K562 (cell line): Measurements from ENCODE around the gene ANAPC2. TPM values are rescaled to one million over a fixed set of nuclear protein-coding genes. Genes with fewer than 3 reads are reported as not detected.

Source experiments
- HNRNPLL ChIP-seq: fragments of 200-400 bp; formaldehyde crosslinking; IDR thresholded peaks from 2 replicates; pipeline ENCODE4 v1.6.1; 2017; ENCODE audit warnings: low read length, low read depth, mild to moderate bottlenecking; ENCODE audit not compliant: poor library complexity, severe bottlenecking
- KLF13 ChIP-seq: fragments of 450-650 bp; IDR thresholded peaks from 2 replicates; pipeline ENCODE4 v1.6.1; 2016; ENCODE audit warnings: missing genetic modification characterization, low read depth, mild to moderate bottlenecking, missing compliant biosample characterization, moderate library complexity, borderline replicate concordance
- NR2C1 ChIP-seq, 2 experiments: fragments of 450-650 bp; IDR thresholded peaks; 2 replicates each; pipeline ENCODE4 v1.6.1; 2017; ENCODE audit warnings: mild to moderate bottlenecking in 2 of 2, antibody characterized with exemption in 1 of 2, inconsistent platforms in 1 of 2, missing compliant biosample characterization in 1 of 2, missing genetic modification characterization in 1 of 2
- SNIP1 ChIP-seq: fragments of 450-650 bp; IDR thresholded peaks from 2 replicates; pipeline ENCODE4 v1.7.1; 2017; ENCODE audit warnings: low read depth, mild to moderate bottlenecking
- polyA plus RNA-seq, 8 experiments: library from polyadenylated mRNA; depleted of rRNA in 4 of 8; stranded (reverse) in 5 of 8; unstranded in 3 of 8; fragments of >200 nt; fragmentation: Nextera tagmentation in 2 of 8; fragmentation: Illumina TruSeq in 1 of 8; extraction: Ambion mirVana in 2 of 8; extraction: Trizol in 1 of 8; gene quantifications; 2 replicates each; pipeline versions ENCODE4 v1.2.1 to v1.2.3, GENCODE V29; 2011 to 2014; ENCODE audit warnings: inconsistent platforms in 1 of 8, missing spikeins in 1 of 8
- total RNA-seq, 7 experiments: library from RNA; depleted of rRNA in 6 of 7; stranded (reverse); fragments of >200 nt in 6 of 7; fragmentation: Illumina TruSeq in 2 of 7; extraction: Trizol in 2 of 7; gene quantifications; 2 replicates each; pipeline versions ENCODE4 v1.2.1 to v1.2.3, GENCODE V29; 2011 to 2021; ENCODE audit warnings: low replicate concordance in 1 of 7
- TF ChIP-seq, protein P1 (sequence below): fragments of 200-600 bp; sonication (generic); IDR thresholded peaks from one replicate; pipeline ENCODE4 v1.6.1; 2012; ENCODE audit warnings: mild to moderate bottlenecking, low read depth, low read length, inconsistent platforms
- TF ChIP-seq, protein P2 (sequence below), 2 experiments: fragments of 450-650 bp in 1 of 2; sonication (generic) in 1 of 2; formaldehyde crosslinking; conservative IDR thresholded peaks; 2 replicates each; pipeline versions ENCODE4 v1.4.0 to v1.8.1; 2020 to 2022; ENCODE audit warnings: mild to moderate bottlenecking in 1 of 2, missing genetic modification reagents in 1 of 2
- TF ChIP-seq, protein P3 (sequence below): fragments of 450-650 bp; conservative IDR thresholded peaks from 2 replicates; pipeline ENCODE4 v1.6.1; 2016; ENCODE audit warnings: missing genetic modification characterization, low read depth, mild to moderate bottlenecking, missing compliant biosample characterization, moderate library complexity

Gene ANAPC2
- total and polyA plus RNA-seq, 9 of the 15 experiments (the other 6 are each of a cell fraction or from before 2014, with no cell fraction given) = 0.11 to 56.5 (median 17.1) TPM; not detected in 1

DNA sequence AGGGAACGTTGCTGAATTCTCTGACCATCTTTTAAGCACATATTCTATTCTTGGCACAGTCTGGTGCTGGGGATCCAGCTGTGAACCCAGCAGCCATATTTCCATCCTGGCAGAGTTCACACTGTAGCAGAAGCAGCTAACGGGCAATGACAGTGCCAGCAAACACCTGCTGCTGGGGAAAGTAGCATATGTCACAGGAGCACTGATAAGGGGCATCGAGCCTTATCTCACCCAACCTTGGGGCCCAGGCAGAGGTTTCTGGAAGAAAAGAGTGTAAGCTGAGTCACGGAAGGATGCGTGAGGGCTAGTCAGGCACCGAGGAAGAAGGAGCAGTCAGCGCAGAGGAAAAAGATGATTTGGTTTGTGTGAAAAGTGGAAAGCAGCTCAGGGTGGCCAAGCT, 18.2 kb upstream of the ANAPC2 start (continued):
- TF ChIP-seq, protein P1, sequence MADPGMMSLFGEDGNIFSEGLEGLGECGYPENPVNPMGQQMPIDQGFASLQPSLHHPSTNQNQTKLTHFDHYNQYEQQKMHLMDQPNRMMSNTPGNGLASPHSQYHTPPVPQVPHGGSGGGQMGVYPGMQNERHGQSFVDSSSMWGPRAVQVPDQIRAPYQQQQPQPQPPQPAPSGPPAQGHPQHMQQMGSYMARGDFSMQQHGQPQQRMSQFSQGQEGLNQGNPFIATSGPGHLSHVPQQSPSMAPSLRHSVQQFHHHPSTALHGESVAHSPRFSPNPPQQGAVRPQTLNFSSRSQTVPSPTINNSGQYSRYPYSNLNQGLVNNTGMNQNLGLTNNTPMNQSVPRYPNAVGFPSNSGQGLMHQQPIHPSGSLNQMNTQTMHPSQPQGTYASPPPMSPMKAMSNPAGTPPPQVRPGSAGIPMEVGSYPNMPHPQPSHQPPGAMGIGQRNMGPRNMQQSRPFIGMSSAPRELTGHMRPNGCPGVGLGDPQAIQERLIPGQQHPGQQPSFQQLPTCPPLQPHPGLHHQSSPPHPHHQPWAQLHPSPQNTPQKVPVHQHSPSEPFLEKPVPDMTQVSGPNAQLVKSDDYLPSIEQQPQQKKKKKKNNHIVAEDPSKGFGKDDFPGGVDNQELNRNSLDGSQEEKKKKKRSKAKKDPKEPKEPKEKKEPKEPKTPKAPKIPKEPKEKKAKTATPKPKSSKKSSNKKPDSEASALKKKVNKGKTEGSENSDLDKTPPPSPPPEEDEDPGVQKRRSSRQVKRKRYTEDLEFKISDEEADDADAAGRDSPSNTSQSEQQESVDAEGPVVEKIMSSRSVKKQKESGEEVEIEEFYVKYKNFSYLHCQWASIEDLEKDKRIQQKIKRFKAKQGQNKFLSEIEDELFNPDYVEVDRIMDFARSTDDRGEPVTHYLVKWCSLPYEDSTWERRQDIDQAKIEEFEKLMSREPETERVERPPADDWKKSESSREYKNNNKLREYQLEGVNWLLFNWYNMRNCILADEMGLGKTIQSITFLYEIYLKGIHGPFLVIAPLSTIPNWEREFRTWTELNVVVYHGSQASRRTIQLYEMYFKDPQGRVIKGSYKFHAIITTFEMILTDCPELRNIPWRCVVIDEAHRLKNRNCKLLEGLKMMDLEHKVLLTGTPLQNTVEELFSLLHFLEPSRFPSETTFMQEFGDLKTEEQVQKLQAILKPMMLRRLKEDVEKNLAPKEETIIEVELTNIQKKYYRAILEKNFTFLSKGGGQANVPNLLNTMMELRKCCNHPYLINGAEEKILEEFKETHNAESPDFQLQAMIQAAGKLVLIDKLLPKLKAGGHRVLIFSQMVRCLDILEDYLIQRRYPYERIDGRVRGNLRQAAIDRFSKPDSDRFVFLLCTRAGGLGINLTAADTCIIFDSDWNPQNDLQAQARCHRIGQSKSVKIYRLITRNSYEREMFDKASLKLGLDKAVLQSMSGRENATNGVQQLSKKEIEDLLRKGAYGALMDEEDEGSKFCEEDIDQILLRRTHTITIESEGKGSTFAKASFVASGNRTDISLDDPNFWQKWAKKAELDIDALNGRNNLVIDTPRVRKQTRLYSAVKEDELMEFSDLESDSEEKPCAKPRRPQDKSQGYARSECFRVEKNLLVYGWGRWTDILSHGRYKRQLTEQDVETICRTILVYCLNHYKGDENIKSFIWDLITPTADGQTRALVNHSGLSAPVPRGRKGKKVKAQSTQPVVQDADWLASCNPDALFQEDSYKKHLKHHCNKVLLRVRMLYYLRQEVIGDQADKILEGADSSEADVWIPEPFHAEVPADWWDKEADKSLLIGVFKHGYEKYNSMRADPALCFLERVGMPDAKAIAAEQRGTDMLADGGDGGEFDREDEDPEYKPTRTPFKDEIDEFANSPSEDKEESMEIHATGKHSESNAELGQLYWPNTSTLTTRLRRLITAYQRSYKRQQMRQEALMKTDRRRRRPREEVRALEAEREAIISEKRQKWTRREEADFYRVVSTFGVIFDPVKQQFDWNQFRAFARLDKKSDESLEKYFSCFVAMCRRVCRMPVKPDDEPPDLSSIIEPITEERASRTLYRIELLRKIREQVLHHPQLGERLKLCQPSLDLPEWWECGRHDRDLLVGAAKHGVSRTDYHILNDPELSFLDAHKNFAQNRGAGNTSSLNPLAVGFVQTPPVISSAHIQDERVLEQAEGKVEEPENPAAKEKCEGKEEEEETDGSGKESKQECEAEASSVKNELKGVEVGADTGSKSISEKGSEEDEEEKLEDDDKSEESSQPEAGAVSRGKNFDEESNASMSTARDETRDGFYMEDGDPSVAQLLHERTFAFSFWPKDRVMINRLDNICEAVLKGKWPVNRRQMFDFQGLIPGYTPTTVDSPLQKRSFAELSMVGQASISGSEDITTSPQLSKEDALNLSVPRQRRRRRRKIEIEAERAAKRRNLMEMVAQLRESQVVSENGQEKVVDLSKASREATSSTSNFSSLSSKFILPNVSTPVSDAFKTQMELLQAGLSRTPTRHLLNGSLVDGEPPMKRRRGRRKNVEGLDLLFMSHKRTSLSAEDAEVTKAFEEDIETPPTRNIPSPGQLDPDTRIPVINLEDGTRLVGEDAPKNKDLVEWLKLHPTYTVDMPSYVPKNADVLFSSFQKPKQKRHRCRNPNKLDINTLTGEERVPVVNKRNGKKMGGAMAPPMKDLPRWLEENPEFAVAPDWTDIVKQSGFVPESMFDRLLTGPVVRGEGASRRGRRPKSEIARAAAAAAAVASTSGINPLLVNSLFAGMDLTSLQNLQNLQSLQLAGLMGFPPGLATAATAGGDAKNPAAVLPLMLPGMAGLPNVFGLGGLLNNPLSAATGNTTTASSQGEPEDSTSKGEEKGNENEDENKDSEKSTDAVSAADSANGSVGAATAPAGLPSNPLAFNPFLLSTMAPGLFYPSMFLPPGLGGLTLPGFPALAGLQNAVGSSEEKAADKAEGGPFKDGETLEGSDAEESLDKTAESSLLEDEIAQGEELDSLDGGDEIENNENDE = no peak
- TF ChIP-seq KLF13 (tag) = no peak
- TF ChIP-seq, protein P2, sequence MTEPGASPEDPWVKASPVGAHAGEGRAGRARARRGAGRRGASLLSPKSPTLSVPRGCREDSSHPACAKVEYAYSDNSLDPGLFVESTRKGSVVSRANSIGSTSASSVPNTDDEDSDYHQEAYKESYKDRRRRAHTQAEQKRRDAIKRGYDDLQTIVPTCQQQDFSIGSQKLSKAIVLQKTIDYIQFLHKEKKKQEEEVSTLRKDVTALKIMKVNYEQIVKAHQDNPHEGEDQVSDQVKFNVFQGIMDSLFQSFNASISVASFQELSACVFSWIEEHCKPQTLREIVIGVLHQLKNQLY (CRISPR knock-in tag; conservative IDR thresholded peaks at IDR 0.05) = no peak
- TF ChIP-seq SNIP1 = no peak
- TF ChIP-seq HNRNPLL = no peak
- no peak for TF ChIP-seq NR2C1 (IDR thresholded peaks at IDR 0.05)
- no peak for TF ChIP-seq NR2C1 (tag; IDR thresholded peaks at IDR 0.05)
- TF ChIP-seq, protein P3, sequence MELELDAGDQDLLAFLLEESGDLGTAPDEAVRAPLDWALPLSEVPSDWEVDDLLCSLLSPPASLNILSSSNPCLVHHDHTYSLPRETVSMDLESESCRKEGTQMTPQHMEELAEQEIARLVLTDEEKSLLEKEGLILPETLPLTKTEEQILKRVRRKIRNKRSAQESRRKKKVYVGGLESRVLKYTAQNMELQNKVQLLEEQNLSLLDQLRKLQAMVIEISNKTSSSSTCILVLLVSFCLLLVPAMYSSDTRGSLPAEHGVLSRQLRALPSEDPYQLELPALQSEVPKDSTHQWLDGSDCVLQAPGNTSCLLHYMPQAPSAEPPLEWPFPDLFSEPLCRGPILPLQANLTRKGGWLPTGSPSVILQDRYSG = no peak
